Mesodermal cell (in vitro differentiated cells): Measurements from ENCODE around the gene SECISBP2. TPM values are rescaled to one million over a fixed set of nuclear protein-coding genes. Genes with fewer than 3 reads are reported as not detected.
"Not testable (repeated sequence)": the region's sequence is repeated elsewhere in the genome, so short reads cannot be mapped to it uniquely, and the experiment has no call there.

Experiments
- H3K27ac ChIP-seq: 2 replicates; pipeline ENCODE4 v1.7.0; 2013; ENCODE audit warnings: mild to moderate bottlenecking, low read depth, low read length, moderate library complexity; ENCODE audit not compliant: severe bottlenecking
- H3K36me3 ChIP-seq: 2 replicates; pipeline ENCODE4 v1.7.1; 2013; ENCODE audit warnings: mild to moderate bottlenecking, low read length, moderate library complexity; ENCODE audit not compliant: control insufficient read depth, insufficient read depth
- H3K4me1 ChIP-seq: one replicate; pipeline ENCODE4 v1.7.1; 2013; ENCODE audit warnings: mild to moderate bottlenecking, low read length; ENCODE audit not compliant: insufficient read depth, control insufficient read depth, poor library complexity, severe bottlenecking
- H3K4me3 ChIP-seq: 2 replicates; pipeline ENCODE4 v1.7.0; 2013; ENCODE audit warnings: low read length, control low read depth, mild to moderate bottlenecking; ENCODE audit not compliant: insufficient read depth, poor library complexity, severe bottlenecking; ENCODE audit errors: extremely low read depth
- H3K9me3 ChIP-seq: 2 replicates; pipeline ENCODE4 v1.7.1; 2013; ENCODE audit warnings: mild to moderate bottlenecking, low read length, moderate library complexity; ENCODE audit not compliant: control insufficient read depth
- WGBS, 2 experiments: methylation state at CpG; one replicate each; pipeline ENCODE4 v1.1.5; 2013; ENCODE audit warnings: missing lambda C conversion rate in 2 of 2; ENCODE audit not compliant: insufficient coverage in 2 of 2; 5-methylcytosine and 5-hydroxymethylcytosine counted together
- polyA plus RNA-seq, 2 experiments: library from polyadenylated mRNA; stranded (reverse); fragments of 50-300 nt; gene quantifications; one replicate each; pipeline ENCODE4 v1.2.3, GENCODE V29; 2013

SECISBP2 gene, protein sequence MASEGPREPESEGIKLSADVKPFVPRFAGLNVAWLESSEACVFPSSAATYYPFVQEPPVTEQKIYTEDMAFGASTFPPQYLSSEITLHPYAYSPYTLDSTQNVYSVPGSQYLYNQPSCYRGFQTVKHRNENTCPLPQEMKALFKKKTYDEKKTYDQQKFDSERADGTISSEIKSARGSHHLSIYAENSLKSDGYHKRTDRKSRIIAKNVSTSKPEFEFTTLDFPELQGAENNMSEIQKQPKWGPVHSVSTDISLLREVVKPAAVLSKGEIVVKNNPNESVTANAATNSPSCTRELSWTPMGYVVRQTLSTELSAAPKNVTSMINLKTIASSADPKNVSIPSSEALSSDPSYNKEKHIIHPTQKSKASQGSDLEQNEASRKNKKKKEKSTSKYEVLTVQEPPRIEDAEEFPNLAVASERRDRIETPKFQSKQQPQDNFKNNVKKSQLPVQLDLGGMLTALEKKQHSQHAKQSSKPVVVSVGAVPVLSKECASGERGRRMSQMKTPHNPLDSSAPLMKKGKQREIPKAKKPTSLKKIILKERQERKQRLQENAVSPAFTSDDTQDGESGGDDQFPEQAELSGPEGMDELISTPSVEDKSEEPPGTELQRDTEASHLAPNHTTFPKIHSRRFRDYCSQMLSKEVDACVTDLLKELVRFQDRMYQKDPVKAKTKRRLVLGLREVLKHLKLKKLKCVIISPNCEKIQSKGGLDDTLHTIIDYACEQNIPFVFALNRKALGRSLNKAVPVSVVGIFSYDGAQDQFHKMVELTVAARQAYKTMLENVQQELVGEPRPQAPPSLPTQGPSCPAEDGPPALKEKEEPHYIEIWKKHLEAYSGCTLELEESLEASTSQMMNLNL
- 34.5 TPM for polyA plus RNA-seq (2013, experiment 1 of 2)
- polyA plus RNA-seq (2013, experiment 2 of 2): 35.6 TPM

DNA sequence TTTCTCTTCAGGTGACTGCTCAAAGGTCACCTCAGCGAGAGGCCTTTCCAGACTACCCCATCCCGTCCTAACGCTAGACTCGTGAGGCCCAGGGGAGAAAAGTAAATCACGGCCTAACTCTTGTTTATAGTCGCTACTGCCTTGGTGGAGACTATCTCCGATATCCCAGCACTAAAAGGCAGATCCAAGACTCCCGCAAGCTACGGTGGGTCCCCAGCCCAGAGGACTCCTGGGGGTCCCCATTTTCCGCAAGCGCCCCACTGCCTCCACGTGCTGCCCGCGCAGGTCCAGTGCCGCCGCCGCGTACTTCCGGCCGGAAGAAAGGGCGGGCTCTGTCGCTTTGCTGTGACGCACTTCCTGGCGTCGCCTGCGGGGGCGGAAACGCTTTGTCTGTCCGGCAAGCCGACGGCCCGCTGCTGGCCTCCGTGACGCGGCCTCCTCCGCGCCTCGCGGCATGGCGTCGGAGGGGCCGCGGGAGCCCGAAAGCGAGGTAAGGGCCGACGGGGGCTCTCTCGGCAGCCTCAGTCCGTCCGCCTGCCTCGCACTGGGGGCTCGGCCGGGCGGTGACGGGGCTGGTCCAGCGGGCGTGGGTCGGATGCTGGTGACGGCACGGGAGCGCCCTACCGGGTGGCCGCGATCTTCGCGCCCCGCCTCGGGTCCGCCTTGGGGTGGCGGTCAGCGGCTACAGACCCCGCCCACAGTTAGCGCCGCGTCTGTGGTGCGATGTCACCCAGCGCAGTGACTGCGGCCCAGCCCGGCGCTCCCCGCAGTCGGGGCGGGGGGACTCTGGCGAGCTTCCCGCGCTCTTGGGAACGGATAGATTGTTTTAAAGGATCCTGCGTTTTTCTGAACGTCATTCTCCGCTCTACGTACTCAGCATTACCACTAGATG is at the start of gene SECISBP2:
SECISBP2 (plus strand) TSS at position 378 of the 892 bp plus-strand sequence; CDS start at position 455, 77 bp downstream.
- Histone ChIP-seq H3K36me3 (peaks cover 50% of the 10 kb centered on the region), H3K4me3 (peak within 1 kb of the TSS; percentile 55), H3K4me1 (peaks cover 6% of the 10 kb centered on the region), H3K27ac (peak within 1 kb of the TSS; percentile 100), H3K9me3 (no peaks in the 10 kb centered on the region)
- 0 to 2% methylated on average over 52 to 75 of the region's 91 CpGs for WGBS, 2 experiments

DNA sequence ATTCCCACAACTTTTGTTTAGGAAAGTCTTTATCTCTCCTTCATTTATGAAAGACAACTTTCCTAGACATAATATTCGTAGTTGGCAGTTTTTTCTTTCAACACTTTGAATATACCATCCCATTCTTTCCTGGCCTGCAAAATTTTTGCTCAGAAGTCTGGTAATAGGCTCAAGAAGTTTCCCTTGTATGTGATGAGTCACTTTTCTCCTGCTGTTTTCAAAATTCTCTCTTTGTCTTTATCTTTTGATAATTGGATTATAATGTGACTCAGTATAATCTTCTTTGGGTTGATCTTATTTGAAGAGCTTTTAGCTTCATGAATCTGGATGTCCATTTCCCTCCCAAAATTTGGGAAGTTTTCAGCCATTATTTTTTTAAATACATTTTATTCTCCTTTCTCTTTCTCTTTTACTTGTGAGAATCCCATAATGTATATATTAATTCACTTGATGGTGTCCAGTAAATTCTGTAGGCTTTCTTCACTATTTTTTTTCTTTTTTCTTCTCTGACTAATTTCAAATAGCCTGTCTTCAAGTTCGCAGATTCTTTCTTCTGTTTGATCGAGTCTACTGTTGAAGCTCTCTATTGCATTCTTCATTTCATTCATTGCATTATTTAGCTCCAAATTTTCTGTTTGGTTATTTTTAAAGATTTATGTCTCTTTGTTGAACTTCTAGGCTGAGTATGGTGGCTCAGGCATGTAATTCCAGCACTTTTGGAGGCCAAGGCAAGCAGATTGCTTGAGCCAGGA is 44.6 kb upstream of the SECISBP2 start:
- Histone ChIP-seq H3K9me3 (peaks cover 6% of the 10 kb centered on the region), H3K27ac (no peak overlapping the region), H3K36me3 (no peaks in the 10 kb centered on the region), H3K4me3 (no peak overlapping the region), H3K4me1 (no peaks in the 10 kb centered on the region)
- no CpG with 5 or more reads among the region's 3 CpGs for WGBS, 2 experiments

DNA sequence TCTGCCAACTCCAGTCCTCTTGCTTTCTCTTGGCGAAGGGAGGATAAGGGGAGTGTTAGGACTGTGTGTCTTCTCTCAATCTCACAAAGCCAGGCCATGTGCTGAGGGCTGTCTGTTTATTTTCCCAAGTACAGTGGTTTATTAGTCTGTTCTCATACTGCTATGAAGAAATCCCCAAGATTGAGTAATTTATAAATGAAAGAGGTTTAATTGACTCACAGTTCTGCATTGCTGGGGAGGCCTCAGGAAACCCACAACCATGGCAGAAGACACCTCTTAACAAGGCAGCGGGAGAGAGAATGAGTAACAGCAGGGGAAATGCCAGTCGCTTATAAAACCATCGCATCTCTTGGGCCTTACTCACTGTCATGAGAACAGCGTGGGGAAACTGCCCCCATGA is 43.5 kb upstream of the SECISBP2 start:
- no peaks in the 10 kb centered on the region for H3K36me3 ChIP-seq
- H3K4me1 ChIP-seq: no peaks in the 10 kb centered on the region
- 60 to 62% methylated on average over 1 to 3 of the region's 5 CpGs for WGBS, 2 experiments
- H3K27ac ChIP-seq: no peak overlapping the region
- H3K9me3 ChIP-seq: peaks cover 6% of the 10 kb centered on the region
- H3K4me3 ChIP-seq: no peak overlapping the region

DNA sequence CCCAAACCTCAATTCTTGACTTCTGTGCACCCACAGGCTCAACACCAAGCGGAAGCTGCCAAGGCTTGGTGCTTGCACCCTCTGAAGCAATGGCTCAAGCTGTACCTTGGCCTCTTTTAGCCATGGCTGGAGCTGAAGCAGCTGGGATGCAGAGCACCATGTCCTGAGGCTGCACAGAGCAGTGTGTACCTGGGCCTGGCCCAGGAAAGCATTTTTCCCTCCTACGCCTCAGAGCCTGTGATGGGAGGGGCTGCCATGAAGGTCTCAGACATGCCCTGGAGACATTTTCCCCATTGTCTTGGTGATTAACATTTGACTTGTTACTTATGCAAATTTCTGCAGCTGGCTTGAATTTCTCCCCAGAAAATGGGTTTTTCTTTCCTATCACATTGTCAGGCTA is 42.3 kb upstream of the SECISBP2 start:
- not testable (repeated sequence) for H3K9me3 ChIP-seq, H3K36me3 ChIP-seq, H3K4me3 ChIP-seq, H3K4me1 ChIP-seq, H3K27ac ChIP-seq
- WGBS, 2 experiments: 88 to 100% methylated on average over 1 of the region's 2 CpGs

DNA sequence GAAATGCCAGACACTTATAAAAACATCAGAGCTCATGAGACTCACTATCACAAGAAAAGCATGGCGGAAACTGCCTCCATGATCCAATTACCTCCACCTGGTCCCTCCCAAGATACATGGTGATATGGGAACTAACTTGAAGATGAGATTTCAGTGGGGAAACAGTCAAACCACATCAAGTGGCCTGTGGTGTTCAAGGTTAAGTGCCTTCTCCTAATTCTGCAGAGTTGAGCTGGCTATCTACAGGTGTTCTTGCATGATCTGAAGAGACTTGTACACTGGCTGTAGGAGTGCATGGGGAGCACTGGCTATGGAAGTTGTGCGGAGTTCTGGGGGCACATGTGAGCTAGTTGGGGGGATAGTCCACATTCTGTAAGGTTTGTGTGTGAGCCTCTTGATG is 41.3 kb upstream of the SECISBP2 start:
- Histone ChIP-seq H3K4me3 (no peak overlapping the region), H3K4me1 (no peaks in the 10 kb centered on the region), H3K9me3 (peaks cover 6% of the 10 kb centered on the region), H3K27ac (no peak overlapping the region), H3K36me3 (no peaks in the 10 kb centered on the region)
- 100% methylated on average over 1 of the region's 2 CpGs for WGBS, 2 experiments

DNA sequence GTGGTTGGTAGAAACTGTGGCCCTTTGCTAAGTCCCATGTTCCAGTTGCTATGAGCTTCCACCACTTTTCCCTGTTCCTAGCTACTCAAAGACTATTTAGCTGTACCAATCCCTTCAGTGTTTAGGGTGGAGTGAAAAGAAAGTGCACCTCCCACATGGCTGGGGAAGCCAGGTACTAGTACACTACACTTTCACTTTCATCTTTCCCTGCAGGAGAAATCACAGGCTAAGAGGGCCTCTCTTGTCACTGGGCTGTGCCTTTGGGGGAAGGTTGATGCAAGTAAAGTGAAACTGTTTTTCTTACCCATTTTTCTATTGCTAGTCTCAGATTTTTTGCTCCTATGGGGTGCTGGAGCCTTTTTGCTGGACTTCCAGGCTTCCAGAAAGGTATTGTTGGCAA is 40.8 kb upstream of the SECISBP2 start:
- Histone ChIP-seq H3K9me3 (peaks cover 6% of the 10 kb centered on the region), H3K27ac (no peak overlapping the region), H3K4me3 (no peak overlapping the region), H3K4me1 (no peaks in the 10 kb centered on the region), H3K36me3 (no peaks in the 10 kb centered on the region)

DNA sequence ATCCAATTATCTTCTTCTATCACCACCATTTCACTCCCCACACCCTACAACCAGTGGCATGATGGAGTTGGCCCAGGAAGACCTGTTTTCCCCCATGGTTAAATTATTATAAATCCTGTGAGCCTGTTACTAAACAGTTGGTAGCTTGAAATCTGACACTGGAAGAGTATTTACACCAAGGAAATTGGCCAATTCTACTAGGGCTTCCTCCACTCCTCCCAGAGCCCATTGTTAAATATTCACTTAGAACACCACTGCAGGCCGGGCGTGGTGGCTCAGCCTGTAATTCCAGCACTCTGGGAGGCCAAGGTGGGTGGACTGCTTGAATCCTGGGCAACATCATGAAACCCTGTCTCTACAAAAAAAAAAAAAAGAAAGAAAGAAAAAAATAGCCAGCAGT is 39.7 kb upstream of the SECISBP2 start:
- Histone ChIP-seq H3K36me3 (no peaks in the 10 kb centered on the region), H3K4me3 (no peak overlapping the region), H3K27ac (no peak overlapping the region), H3K4me1 (no peaks in the 10 kb centered on the region), H3K9me3 (peaks cover 6% of the 10 kb centered on the region)
- 100% methylated on average over 2 of the region's 2 CpGs; no CpG with 5 or more reads in 1 of the 2 experiments for WGBS, 2 experiments

DNA sequence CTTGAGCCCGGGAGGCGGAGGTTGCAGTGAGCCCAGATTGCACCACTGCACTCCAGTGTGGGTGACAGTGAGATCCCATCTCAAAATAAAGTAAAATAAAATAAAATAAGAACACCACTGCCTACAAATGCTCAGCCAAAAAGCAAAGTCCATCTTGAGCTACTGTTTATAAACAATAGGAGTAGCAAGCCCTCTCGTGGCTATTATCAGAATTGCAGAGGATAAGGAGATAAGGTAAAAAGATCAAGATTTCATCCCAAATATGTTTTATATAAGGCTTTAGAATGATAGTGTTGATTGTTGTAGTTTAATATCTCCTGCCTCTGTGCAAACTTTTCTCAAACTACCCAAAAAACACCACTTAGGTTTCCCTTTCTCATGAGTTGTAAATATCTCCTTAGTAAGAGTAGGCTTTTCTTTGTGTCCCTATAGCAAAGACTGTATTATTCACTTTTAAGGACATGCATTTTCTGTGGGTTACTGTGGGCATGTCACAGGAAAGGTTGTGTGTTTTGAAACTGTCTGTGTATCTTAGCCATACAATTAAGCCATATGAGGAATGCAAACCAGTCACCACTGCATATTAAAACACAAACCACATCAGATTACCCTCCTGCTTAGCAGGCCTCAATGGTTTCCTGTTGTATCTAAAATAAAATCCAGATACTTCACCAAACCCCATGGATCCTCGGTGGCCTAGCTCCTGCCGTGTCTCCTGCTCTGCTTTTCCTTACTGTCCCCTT is 39.1 kb upstream of the SECISBP2 start:
- H3K27ac ChIP-seq: no peak overlapping the region
- 69 to 70% methylated on average over 2 of the region's 5 CpGs for WGBS, 2 experiments
- no peaks in the 10 kb centered on the region for H3K4me1 ChIP-seq
- no peak overlapping the region for H3K4me3 ChIP-seq
- H3K9me3 ChIP-seq: peaks cover 5% of the 10 kb centered on the region
- no peaks in the 10 kb centered on the region for H3K36me3 ChIP-seq

DNA sequence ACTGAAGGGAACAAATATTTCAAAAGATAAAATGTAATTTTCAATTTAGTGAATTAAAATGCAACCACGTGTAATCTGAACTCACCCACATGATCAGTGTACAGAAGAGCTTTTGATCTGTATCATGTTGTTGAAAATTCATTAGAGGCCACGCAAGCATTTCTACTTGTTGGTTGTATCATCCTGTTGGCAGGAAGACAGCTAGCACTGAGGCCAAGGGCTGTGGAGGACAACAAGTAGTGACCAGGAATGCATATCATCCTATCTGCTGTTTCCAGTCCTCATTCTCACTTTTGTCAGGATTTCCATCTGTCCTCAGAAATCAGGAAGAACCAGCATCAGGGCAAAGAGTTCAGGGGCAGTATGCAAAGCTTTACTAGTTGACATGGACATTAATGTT is 37.2 kb upstream of the SECISBP2 start:
- Histone ChIP-seq H3K4me3 (no peak overlapping the region), H3K9me3 (no peaks in the 10 kb centered on the region), H3K27ac (no peak overlapping the region), H3K36me3 (no peaks in the 10 kb centered on the region), H3K4me1 (no peaks in the 10 kb centered on the region)
- 83 to 91% methylated on average over 1 of the region's 2 CpGs for WGBS, 2 experiments
